ENCODE data around the gene ELOVL2.
"Not testable (repeated sequence)": the region's sequence is repeated elsewhere in the genome, so short reads cannot be mapped to it uniquely, and the experiment has no call there.

DNA sequence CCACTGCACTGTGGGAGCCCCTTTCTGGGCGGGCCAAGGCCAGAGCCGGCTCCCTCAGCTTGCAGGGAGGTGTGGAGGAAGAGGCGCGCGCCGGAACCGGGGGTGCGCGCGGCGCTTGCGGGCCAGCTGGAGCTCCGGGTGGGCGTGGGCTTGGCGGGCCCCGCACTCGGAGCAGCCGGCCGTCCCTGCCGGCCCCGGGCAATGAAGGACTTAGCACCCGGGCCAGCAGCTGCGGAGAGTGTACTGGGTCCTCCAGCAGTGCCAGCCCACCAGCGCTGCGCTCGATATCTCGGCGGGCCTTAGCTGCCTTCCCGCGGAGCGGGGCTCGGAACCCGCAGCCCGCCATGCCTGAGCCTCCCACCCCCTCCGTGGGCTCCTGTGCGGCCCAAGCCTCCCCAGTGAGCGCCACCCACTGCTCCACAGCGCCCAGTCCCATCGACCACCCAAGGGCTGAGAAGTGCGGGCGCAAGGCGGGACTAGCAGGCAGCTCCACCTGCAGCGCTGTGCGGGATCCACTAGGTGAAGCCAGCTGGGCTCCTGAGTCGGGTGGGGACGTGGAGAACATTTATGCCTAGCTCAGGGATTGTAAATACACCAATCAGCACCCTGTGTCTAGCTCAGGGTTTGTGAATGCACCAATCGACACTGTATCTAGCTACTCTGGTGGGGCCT lies 43.2 kb upstream of the ELOVL2 start:
- not testable (repeated sequence) for TF ChIP-seq POLR2A, EP300, POLR2AphosphoS5 (IDR thresholded peaks at IDR 0.05)
- TF ChIP-seq, protein P1, sequence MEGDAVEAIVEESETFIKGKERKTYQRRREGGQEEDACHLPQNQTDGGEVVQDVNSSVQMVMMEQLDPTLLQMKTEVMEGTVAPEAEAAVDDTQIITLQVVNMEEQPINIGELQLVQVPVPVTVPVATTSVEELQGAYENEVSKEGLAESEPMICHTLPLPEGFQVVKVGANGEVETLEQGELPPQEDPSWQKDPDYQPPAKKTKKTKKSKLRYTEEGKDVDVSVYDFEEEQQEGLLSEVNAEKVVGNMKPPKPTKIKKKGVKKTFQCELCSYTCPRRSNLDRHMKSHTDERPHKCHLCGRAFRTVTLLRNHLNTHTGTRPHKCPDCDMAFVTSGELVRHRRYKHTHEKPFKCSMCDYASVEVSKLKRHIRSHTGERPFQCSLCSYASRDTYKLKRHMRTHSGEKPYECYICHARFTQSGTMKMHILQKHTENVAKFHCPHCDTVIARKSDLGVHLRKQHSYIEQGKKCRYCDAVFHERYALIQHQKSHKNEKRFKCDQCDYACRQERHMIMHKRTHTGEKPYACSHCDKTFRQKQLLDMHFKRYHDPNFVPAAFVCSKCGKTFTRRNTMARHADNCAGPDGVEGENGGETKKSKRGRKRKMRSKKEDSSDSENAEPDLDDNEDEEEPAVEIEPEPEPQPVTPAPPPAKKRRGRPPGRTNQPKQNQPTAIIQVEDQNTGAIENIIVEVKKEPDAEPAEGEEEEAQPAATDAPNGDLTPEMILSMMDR (IDR thresholded peaks at IDR 0.05), result not testable (repeated sequence)
